PFSK-1 (cell line): ENCODE results near the gene ZNF503.

Source experiments
- FOXP2 ChIP-seq: optimal IDR thresholded peaks from 2 replicates; pipeline ENCODE3; 2011; ENCODE audit warnings: borderline replicate concordance, control low read depth, inconsistent platforms; ENCODE audit not compliant: insufficient read depth; ENCODE audit errors: extremely low read length, extremely low read depth
- POLR2AphosphoS5 ChIP-seq: IDR thresholded peaks from 2 replicates; pipeline ENCODE4 v1.6.1; 2012; ENCODE audit warnings: low read depth, mild to moderate bottlenecking, control low read depth, low read length, moderate library complexity
- SIN3A ChIP-seq: IDR thresholded peaks from 2 replicates; pipeline ENCODE4 v1.6.1; 2012; ENCODE audit warnings: mild to moderate bottlenecking, low read length, moderate library complexity, borderline replicate concordance; ENCODE audit not compliant: insufficient read depth
- TAF1 ChIP-seq: IDR thresholded peaks from 2 replicates; pipeline ENCODE4 v1.6.1; 2012; ENCODE audit warnings: low read length, control low read depth, borderline replicate concordance; ENCODE audit not compliant: insufficient read depth
- TF ChIP-seq, protein P1 (sequence below), 2 experiments: IDR thresholded peaks; 2 replicates each; pipeline versions ENCODE4 v1.6.1 to v1.8.0; 2011 to 2012; ENCODE audit warnings: low read depth in 2 of 2, low read length in 2 of 2, control low read depth in 1 of 2, inconsistent platforms in 1 of 2, mild to moderate bottlenecking in 1 of 2, moderate library complexity in 1 of 2; ENCODE audit not compliant: insufficient read depth in 1 of 2

- TF ChIP-seq TAF1 (no peak), POLR2AphosphoS5 (no peak), SIN3A (no peak), FOXP2 (no peak)
- TF ChIP-seq, protein P1, sequence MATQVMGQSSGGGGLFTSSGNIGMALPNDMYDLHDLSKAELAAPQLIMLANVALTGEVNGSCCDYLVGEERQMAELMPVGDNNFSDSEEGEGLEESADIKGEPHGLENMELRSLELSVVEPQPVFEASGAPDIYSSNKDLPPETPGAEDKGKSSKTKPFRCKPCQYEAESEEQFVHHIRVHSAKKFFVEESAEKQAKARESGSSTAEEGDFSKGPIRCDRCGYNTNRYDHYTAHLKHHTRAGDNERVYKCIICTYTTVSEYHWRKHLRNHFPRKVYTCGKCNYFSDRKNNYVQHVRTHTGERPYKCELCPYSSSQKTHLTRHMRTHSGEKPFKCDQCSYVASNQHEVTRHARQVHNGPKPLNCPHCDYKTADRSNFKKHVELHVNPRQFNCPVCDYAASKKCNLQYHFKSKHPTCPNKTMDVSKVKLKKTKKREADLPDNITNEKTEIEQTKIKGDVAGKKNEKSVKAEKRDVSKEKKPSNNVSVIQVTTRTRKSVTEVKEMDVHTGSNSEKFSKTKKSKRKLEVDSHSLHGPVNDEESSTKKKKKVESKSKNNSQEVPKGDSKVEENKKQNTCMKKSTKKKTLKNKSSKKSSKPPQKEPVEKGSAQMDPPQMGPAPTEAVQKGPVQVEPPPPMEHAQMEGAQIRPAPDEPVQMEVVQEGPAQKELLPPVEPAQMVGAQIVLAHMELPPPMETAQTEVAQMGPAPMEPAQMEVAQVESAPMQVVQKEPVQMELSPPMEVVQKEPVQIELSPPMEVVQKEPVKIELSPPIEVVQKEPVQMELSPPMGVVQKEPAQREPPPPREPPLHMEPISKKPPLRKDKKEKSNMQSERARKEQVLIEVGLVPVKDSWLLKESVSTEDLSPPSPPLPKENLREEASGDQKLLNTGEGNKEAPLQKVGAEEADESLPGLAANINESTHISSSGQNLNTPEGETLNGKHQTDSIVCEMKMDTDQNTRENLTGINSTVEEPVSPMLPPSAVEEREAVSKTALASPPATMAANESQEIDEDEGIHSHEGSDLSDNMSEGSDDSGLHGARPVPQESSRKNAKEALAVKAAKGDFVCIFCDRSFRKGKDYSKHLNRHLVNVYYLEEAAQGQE (IDR thresholded peaks at IDR 0.05; ENCODE audit: insufficient read depth in 1 of 2, low read depth in 2 of 2, low read length in 2 of 2) = no peak
Observed at GRCh38 chr10:75424571-75424970, 23.0 kb upstream of the ZNF503 start.
